Hepatic stellate cell (primary cell): ENCODE measurements around the gene IL16.
A peak's percentile ranks its signal among the peaks of the same experiment; 100 is the strongest.
"Not testable (repeated sequence)": the region's sequence is repeated elsewhere in the genome, so short reads cannot be mapped to it uniquely, and the experiment has no call there.

Experiments used
- DNase-seq: peaks from one replicate; pipeline ENCODE4 v3.0.0; 2011; ENCODE audit warnings: low spot score

Gene IL16

DNA sequence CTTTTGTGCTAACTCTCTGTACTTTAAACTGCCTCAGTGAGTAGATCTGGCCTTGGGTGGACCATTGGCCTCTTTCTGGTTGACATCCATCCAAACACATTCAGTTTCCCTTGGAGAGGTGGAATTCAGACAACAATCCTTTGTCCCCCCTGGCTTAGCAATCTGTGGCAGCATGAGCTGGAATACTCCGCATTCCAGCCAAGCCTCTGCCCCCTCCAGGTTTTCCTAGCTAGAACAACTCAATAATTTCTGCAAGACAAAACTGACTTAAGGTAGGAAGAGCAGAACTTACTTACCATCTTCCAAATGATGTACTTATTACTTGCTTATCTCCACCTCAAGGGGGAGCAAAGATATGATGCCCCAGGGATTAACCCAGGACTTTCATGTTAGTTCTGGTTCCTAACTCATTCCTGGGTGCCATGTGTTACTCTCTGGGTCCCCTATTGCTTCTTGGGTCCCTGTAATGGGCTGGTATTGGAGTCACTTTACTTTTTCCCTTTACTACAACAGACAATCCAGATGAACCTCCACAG, 21.8 kb upstream of the IL16 start:
- no peak for DNase-seq

DNA sequence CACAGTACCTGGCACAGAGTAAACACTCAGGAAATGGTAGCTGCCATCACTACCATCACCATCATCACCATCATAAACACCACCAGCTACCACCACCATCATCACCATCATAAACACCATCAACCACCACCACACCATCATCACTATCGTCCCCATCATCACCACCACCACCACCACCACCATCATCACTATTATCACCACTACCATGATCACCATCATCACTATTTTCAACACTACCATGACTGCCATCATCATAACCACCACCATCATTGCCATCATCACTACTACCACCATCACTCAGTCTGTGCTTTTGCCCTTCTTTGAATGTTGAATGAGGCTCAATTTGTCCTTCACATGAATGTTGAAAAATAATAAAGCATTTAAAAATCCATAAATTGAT, 21.2 kb upstream of the IL16 start:
- no peak for DNase-seq

DNA sequence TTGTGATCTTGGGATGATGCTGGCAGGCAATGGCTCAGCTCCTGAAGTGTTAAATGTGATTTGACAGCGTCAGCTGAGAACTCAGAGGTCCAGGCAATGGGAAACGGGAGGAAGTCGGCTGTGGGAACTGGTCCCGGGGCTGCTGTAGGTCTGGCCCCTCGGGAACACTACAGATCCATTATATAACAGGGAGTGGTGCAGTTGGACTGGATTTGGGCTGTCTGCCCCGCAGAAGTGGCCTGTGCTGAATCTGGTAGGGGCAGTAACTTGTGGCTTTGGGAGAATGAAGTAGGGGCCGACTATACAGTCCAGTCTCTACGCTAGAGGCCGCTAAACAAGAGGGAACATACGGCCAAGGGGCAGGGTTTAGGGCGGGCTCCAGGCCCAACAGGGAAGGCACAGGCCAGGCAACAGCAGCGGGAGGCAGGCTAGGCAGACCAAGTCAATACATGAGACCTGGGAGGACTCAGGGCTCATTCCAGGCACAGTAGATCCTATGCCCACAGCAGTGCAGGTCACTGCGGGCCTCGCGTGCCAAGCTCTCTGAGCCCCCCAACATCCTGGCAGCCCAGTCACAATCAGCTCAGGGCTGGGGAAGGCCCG, 20.3 kb upstream of the IL16 start:
- DNase-seq, result no peak

DNA sequence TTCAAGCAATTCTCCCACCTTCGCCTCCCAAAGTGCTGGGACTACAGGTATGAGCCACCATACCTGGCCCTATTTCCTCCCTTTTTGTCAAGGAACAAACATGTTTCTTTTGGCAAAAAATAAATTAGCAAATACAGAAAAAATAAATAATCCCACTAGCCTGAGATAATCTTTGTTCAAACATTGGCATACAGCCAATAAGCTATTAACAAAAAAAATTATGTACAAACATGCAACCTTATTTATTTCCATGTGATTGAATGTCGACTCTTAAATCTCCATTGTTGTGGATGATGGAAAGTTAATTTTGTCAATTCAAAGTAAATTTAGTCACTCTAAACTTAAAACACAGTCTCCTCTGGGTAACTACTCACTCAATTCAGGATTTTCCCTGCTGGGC, 18.3 kb upstream of the IL16 start:
- no peak for DNase-seq

DNA sequence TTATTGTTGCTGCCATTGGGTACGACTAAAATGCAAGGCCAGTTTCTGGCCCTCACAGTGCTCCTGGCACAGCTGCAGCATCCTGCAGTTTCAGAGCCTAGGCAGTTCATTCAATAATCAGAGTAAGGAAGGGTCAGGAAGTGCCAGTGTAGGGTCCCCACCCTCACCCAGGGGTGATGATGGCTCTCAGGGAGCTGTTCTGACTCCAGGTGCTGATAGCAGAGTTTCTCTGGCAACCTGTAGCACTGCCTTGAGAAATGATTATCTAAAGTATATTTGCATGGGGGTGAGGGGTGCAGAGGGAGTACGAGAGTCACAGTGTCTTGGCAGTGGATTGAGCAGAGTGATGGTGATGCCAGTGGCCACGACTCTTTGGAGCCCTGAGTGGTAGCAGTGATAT, 15.5 kb upstream of the IL16 start:
- no peak for DNase-seq

DNA sequence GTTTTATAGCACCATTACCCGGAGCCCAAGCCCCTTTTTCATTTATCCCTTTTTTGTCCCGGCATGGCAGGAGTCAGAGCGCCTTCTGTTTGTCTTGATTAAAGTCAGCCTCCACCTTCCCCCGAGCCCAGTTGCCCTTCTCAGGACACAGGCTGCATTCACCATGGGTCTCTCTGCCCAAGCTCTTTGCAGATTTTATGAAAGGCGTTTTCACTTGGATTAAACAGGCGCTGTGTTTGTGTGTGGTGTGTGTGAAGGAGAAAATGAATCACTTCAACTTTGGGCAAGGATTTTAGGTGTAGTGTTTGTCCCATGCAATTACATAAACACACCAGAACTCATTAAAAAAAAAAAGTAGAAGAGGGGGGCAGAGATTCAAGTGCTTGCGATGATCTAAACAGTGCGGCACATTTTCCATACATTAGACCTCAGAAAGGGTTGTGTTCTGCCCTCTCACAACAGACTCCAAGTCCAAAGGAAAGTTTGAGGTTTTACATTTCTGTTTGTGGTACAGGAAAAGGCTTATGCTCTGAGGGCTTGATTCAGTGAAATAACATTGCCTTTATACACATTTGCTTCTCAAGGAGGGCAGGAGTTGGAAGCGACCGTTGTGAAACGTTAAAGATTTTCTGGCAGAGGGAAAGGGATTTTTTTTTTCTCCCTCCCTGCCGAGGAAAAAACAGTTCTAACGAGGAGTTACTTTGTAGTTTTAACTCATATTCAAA, 14.5 kb upstream of the IL16 start:
- no peak for DNase-seq

DNA sequence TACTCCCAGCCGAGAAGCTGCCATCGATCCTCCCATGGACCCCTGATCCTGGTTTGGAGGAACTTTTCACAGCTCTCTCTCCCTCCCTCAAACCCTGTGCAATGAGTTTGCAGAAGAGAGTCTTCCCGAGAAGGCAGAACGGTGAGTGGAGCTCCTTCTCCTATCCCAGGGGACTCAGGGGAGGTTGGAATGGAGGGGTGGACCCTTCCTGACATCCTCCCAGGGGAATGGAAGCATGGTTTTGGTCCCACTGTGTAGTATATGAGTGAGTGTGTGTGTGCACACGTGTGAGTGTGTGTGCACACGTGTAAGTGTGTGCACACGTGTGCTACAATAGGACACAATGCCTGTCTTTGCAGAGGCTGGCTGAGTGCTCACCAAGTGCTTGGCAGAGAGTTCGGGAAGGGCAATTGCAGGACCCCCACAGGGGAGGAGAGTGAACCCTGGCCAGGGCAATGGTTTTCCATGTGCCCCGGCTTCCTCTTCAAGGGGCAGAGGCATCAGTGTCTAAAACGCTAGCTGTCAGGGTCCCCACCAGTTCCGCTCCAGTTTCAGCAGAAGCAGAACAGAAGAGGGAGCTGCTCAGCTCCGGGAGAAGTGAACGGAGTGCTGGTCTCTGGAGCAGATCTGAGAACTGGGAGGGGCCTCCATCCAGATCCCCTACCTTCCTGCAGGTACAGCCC, 13.8 kb upstream of the IL16 start:
- no peak for DNase-seq

DNA sequence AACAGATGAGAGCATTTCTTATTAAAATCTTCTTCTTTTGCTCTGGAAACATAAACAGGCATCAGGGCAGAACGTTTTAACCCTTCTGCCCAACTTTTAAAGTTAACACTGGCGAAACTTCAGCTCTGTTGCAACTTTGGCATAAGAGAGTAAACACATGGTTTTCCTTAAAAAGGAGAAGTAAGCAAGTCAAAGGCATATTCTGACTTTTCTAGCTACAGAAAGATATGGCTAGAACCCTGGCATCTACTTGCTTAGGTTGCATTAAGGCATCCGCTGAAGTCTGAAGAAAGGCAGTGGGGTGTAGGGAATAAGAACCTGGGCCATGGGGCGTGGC, 13.3 kb upstream of the IL16 start:
- no peak for DNase-seq

DNA sequence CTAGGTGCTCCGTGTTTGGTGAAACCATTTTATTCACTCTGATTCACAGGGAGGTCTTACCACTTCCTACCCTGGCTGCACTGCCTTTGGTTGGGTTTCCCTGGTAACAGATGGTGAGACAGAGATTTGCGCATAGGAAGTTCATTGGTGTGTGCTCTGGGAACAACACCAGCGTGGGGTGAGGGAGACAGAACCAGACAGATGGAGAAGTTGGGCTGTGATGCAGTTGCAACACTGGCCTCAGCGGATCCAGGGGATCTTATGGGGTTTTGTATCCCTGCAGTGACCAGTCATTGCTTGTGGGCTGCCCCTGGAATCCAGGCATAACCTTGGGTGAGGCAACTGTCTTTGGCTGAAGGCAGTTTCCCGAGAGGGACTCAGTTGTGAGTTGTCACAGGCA, 12.5 kb upstream of the IL16 start:
- no peak for DNase-seq

DNA sequence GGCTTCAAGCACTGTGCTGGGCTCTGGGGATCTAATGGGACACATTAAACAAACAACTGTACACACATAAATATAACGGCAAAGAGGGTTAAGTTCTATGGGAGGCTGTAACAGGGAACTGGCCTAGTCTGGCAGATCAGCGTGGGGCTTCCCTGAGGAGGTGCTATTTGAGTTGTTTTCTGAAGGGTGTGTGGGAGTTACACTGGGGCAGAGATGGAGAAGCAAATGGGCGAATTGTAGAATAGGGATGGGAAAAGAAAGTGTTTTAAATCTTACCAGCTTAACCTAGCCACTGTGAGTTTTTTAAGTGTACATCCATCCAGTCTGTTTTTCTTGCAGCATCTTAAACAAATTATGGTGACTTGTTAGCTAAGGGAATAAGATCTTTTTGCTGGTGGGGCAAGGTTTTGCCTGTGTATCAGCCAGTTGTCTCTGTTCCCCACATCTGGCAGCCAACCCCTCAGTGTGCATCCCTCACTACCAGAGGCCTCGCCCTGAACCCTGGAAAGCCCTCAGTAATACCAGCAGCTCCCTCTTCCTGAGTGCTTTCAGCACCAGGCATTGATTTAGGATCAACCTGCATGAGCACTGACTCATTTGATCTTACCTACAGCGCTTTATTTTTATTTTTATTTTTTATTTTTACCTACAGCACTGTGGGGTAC, 10.9 kb upstream of the IL16 start:
- DNase-seq, result no peak

DNA sequence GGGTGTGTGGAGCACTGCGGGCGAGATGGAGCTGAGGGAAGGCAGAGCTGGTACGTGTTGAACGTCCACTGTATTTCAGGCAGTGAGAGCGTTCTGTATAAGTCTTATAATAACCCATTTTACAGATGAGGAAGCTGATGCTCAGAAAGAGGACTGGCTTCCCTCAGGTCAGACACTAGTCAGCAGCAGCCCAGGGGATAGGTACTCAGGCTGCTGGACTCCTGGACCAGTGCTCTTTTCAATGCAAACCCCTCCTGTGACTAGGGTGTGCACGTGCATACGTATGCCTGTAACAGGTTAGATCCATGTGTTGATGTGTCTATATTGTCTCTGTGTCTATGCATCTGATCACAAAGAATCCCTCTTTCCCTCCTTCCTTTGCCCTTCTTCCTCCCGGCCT, 8.3 kb upstream of the IL16 start:
- no peak for DNase-seq

DNA sequence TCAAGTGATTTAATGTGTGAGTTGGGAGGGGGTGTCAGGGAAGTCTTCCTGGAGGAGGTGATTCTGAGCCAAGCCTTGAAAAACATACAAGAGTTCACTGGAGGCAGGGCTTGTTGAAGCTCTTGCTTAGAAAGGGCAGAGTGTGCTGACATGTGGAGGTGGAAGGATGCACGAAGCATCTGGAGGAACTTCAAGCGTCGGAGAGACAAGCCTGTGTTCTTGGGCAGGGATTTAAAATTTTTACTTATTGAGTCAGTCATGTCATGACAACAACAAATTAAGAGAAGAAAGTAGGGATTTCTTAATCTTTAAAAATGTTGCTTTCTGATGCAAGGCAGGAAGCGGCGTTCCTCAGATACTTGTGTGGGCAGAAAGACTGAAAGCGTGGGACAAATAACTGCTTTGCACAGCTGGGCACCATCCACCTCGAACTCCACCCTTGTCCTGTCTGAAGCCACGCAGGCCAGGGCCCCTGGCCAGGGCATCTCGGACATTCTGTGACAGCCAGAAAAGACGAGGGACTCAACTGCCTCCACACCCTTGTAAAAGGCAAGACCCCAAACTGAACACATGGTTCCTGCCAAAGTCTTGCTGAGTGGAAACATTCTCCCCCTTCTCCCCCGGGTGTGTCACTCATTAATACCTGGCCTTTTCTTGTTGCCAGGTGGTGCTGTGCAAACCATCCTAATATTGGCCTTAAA, 6.9 kb upstream of the IL16 start:
- peak; percentile 69 for DNase-seq

DNA sequence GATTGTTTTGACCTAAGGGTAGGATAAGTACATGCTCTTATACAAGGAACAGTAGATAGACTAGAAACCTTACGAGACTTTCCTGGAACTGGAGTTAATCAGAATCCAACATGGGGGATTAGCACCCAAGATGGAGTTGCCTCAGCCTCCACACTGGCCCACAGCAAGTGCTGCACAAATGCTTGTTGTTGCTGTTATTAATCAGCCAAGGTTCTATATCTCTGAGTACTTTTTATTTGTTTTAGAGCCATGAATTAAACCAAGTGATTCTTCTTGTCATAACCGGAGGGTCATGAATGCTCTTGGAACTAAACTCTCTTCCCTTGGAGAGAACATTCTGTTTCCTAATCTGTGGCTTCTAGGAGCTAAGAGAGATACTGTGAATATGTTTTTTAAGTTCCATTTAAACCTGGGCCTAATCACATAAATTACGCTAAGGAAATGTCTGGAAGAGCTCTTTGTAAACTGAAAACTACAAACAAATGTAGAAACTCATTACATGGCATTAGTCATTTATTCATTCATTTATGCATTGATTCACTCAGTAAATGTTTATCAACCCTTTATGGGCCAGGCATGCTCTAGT, 5.7 kb upstream of the IL16 start:
- DNase-seq, result no peak

DNA sequence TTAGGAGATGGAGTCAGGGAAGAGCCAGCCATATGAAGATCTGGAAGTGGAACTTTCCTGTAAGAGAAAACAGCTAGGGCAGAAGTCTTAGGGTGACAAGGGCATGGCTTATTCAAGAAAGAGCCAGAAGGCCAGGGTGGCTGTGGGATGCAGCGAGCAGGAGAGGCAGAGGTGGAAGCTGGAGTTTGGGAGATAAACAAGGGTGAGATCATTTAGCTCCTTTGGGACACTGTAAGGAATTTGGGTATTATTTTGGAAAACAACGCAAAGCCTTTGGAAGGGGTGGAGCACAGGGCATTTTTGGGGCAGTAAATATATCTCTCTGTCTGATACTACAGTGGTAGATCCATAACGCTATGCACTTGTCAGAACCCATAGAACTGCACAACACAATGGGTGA, 5.0 kb upstream of the IL16 start:
- no peak for DNase-seq

DNA sequence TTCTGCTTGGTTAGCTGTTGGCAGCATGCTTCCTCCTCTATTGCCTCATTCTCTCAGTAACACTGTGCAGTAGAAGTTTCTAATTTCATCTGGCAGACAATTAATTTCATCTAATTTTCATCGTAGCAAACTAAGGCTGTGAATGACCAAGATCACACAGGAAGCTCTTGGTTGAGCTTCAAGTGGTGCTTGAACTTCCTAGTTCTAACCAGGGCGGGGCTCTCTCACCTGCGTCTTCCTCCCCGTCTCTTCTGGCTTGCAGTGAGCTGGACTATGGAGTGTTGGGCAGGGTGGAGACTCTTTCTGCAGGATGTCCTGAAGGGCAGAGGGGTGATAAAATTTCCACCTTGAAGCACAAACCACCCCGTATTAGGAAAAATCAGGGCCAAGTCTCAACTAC, 2.0 kb upstream of the IL16 start:
- DNase-seq, result no peak

DNA sequence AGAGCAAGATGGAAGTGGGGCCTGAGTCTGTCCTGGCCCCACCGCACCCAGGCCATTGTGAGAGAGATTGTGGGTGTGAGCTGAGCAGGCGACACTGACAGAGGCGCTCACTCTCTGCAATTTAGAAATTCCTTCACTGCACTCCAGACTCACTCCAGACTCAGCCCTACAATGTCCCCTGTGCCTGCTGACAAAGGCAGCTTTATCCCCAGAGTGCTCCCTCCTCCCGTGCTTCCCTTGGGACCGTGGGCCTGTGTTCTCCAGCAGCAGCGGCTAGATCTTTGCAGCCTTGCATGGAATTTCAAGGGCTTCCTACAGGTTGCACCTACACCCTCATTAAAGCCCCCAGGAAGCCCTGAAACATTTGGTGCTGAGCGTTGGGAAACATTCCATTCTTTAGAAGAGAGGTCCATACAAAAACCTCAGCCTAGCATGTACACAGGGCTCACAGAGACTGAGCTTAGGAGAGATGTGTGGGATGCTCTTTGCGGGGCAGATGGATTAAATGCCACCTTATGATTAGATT, 1.3 kb upstream of the IL16 start:
- no peak for DNase-seq

DNA sequence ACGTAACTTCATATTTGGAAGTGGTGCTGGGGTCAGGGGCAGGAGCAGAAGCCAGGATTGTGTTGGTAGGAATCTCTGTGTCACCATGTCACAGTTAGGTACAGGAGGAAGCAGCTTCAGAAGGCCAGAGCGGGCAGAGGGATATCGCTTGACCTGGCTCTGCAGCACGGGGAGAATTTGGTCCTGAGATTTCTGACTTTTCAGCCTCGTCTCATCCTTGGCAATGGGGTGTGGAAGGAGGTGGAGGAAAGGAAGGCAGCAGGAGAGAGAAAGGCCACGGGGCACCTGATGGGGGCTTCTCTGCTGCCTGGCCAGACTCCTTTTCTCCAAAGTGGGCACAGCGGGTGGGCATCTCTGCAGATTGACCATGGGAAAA, 564 bp downstream of the IL16 start:
- no peak for DNase-seq

DNA sequence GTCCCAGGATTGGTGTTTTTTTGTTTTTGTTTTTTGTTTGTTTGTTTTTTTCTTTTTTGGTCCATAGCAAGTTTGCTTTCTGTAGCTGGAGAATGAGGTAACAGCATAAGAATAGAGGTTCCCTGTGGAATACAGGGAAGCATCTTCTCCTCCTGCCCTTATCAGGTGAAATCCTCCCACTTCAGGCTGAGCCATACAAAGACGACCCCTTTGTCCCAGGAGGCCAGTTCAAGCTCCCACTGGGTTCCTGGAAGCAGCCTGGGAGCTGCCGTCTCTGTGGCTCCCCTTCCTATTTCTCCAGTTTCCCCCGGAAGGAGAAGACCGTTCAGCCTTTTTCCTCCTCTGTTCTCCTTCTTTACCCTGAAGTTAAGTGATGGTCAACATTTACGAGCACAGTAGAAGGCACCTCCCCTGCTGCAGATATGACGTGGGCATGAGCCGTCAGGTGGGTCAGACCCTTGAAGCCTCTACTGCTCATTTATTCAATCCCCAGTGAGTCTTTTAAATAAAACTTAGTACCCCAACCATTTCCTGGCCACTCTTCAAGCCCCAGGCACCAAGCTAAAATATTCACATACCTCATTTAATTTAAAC, 1.1 kb downstream of the IL16 start:
- DNase-seq, result no peak

DNA sequence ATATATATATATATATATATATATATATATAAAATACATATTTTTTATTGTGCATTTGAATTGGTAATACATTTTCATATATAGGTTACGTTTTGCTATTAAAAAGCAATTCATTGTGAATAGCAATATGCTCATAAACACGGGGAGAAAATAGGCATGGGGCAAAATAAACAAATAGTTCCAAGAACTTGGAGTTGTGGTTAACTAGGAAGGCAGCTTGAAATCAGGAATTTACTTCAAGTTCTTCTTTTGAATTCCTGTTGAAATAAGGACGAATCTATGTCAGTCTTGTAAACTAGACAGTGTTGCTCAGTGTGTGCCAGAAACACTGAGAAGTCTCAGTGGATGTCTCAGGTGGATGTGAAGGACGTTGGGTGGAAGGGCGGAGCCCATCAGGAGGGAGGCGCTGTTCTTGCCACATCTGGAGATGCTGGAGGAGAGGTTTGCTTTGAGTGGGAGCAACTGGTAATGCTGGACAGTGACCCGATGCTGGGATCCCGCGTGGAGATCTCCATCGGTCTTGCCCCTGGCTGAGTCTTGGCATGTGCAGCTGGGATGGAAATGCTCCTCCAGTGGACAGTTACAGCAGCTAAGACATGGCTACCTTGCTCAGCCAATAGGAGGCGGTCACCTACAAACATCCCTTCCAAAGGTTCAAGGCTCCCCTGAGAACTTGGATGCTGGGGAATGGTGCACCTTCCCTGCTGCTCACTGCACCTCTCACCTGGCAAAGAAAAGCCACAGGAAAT, 2.5 kb downstream of the IL16 start:
- DNase-seq, result no peak

DNA sequence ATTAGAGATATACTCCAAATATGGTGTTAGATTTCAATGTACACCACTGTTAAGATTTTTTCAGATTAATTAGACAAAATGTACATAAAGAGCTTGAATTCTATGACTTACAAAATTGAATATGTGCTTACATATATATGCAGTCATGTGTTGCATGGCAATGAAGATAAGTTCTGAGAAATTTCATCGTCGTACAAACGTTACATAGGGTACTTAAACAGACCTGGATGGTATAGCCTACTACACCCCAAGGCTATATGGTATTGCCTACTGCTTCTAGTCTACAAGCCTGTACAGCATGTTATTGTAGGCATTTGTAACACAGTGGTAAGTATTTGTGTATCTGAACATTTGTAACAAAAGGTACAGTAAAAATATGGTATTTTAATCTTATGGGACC, 9.3 kb downstream of the IL16 start:
- no peak for DNase-seq

DNA sequence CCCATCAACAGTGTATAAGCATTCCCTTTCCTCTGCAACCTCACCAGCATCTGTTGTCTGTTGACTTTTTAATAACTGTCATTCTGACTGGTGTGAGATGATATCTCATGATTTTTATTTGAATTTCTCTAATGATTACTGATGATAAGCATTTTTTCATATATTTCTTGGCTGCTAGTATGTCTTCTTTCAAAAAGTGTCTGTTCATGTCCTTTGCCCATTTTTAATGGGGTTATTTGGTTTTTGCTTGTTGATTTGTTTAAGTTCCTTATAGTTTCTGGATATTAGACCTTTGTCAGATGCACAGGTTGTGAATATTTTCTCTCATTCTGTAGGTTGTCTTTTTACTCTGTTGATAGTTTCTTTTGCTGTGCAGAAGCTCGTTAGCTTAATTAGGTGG, 11.3 kb downstream of the IL16 start:
- not testable (repeated sequence) for DNase-seq
